PC-3 (cell line): ENCODE data around the gene PTPN5. TPM values are rescaled to one million over a fixed set of nuclear protein-coding genes. Genes with fewer than 3 reads are reported as not detected.

Experiments used
- ATAC-seq: fragments of 200-7000 bp; cut with Tn5 transposase; 2 replicates; pipeline ENCODE4 v1.9.1; 2020; ENCODE audit warnings: mild to moderate bottlenecking, moderate library complexity
- BruUV-seq: library from RNA; stranded (reverse); fragments of 400-500 nt; replicated peaks from 2 replicates; lab custom pipeline; 2021; lab: Mats Ljungman, UMichigan
- CTCF ChIA-PET: fragments of 300-600 bp; sonication (Branson Sonifier 250); formaldehyde crosslinking; loops from one replicate; lab custom pipeline; 2022; ENCODE audit warnings: antibody characterized with exemption; lab: Charles Lee
- POLR2A ChIA-PET: fragments of 300-600 bp; sonication (Branson Sonifier 250); formaldehyde crosslinking; loops from one replicate; lab custom pipeline; 2022; ENCODE audit warnings: antibody characterized with exemption; ENCODE audit not compliant: unreplicated experiment; lab: Charles Lee
- DNase-seq: peaks from one replicate; pipeline ENCODE4 v3.0.0-alpha.2; 2015
- H2AFZ ChIP-seq: fragments of 300-600 bp; sonication (generic); 2 replicates; pipeline ENCODE4 v1.6.0; 2016; ENCODE audit warnings: antibody characterized with exemption, low read length
- H3F3A ChIP-seq: fragments of 300-600 bp; sonication (generic); one replicate; pipeline ENCODE4 v1.6.0; 2017; ENCODE audit warnings: antibody characterized with exemption, low read length, control low read depth, mild to moderate bottlenecking; ENCODE audit not compliant: unreplicated experiment
- H3K27ac ChIP-seq: fragments of 300-600 bp; sonication (generic); 2 replicates; pipeline ENCODE4 v1.5.1; 2016; ENCODE audit warnings: mild to moderate bottlenecking, low read length
- H3K27me3 ChIP-seq: fragments of 300-600 bp; sonication (generic); 2 replicates; pipeline ENCODE4 v1.6.1; 2016; ENCODE audit warnings: low read length, mixed read lengths
- H3K36me3 ChIP-seq: fragments of 300-600 bp; sonication (generic); 2 replicates; pipeline ENCODE4 v1.6.1; 2016; ENCODE audit warnings: low read depth, mixed run types, low read length, mixed read lengths
- H3K4me1 ChIP-seq: fragments of 300-600 bp; sonication (generic); 2 replicates; pipeline ENCODE4 v1.5.1; 2016; ENCODE audit warnings: low read length; ENCODE audit not compliant: insufficient read depth
- H3K4me2 ChIP-seq: fragments of 300-600 bp; sonication (generic); 2 replicates; pipeline ENCODE4 v1.6.0; 2016; ENCODE audit warnings: low read length
- H3K4me3 ChIP-seq: fragments of 300-600 bp; sonication (generic); 2 replicates; pipeline ENCODE4 v1.5.1; 2016; ENCODE audit warnings: mild to moderate bottlenecking, low read length, mixed read lengths
- H3K79me2 ChIP-seq: fragments of 300-600 bp; sonication (generic); 2 replicates; pipeline ENCODE4 v1.6.1; 2017; ENCODE audit warnings: low read length, mixed read lengths
- H3K9ac ChIP-seq: fragments of 300-600 bp; sonication (generic); 2 replicates; pipeline ENCODE4 v1.6.0; 2016; ENCODE audit warnings: mild to moderate bottlenecking, low read length
- H3K9me2 ChIP-seq: fragments of 300-600 bp; sonication (generic); replicated peaks from 2 replicates; pipeline ENCODE4 v1.6.1; 2016; ENCODE audit warnings: mixed run types, low read length, mixed read lengths
- H3K9me3 ChIP-seq: fragments of 300-600 bp; sonication (generic); 2 replicates; pipeline ENCODE4 v1.6.1; 2016; ENCODE audit warnings: low read length, mixed read lengths
- H4K20me1 ChIP-seq: fragments of 300-600 bp; sonication (generic); 2 replicates; pipeline ENCODE4 v1.6.1; 2016; ENCODE audit warnings: low read length, mixed read lengths
- CTCF ChIP-seq: fragments of 300-600 bp; sonication (generic); conservative IDR thresholded peaks from 2 replicates; pipeline ENCODE4 v1.5.1; 2017; ENCODE audit warnings: antibody characterized with exemption, low read depth, mild to moderate bottlenecking, low read length
- EZH2 ChIP-seq: fragments of 300-600 bp; sonication (generic); IDR thresholded peaks from one replicate; pipeline ENCODE4 v1.6.1; 2017; ENCODE audit warnings: antibody characterized with exemption, mild to moderate bottlenecking, low read length; ENCODE audit not compliant: unreplicated experiment
- EZH2phosphoT487 ChIP-seq: fragments of 300-600 bp; sonication (generic); IDR thresholded peaks from 2 replicates; pipeline ENCODE4 v1.6.1; 2018; ENCODE audit warnings: mild to moderate bottlenecking, antibody characterized with exemption, low read length, borderline replicate concordance
- intact Hi-C: fragments of 100-400 bp; cut with micrococcal nuclease; formaldehyde crosslinking; loops from 2 replicates; pipeline ENCODE4 v1.9.0; 2023
- total RNA-seq: library from RNA; depleted of rRNA; stranded (reverse); fragments of >200 nt; gene quantifications from 2 replicates; pipeline ENCODE4 v1.2.3, GENCODE V29; 2014

The PTPN5 gene
- total RNA-seq, 1 experiment from 2014 or later, result 0.95 TPM

GRCh38 chr11:18754308-18754707 lies 37.3 kb downstream of the PTPN5 start:
- no peak overlapping the region for H3K4me2 ChIP-seq

DNA sequence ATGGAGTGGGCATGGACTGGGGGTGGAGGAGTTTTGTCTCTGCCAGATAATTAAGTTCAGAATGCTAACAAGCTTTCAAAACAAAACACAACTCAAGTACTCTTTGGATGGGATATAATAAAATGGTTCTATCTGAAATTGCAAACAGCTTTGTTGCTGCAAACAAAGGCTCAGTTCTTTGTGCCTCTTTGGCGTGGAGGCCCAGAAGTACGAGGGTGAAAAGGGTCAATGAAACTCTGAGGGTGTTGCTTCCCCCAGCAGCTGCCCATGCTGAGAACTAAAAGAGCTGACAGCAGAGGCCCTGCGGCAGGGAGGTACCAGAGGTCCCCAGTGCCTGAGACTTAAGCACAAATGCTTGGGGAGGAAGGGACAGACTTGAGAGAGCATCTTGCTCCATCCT lies 39.1 kb downstream of the PTPN5 start:
- no peak overlapping the region for H3K4me2 ChIP-seq
- H3F3A ChIP-seq, result no peaks in the 10 kb centered on the region
- no peak for ATAC-seq
- TF ChIP-seq CTCF (no peak), EZH2phosphoT487 (no peak)
- intact Hi-C loops, result no loop called here
- ChIA-PET POLR2A (no interaction called here), CTCF (no interaction called here)
- H3K36me3 ChIP-seq, result no peaks in the 10 kb centered on the region
- H3K9me3 ChIP-seq, result no peaks in the 10 kb centered on the region
- no peak overlapping the region for H3K4me3 ChIP-seq
- H3K9ac ChIP-seq, result no peak overlapping the region
- H3K9me2 ChIP-seq, result no peaks in the 10 kb centered on the region
- no TSS peak for BruUV-seq
- no peak for DNase-seq
- no peak overlapping the region for H3K27ac ChIP-seq
- peaks cover 16% of the 10 kb centered on the region for H3K4me1 ChIP-seq
- H3K27me3 ChIP-seq, result no peaks in the 10 kb centered on the region
- H3K79me2 ChIP-seq, result no peaks in the 10 kb centered on the region
- no peak overlapping the region for H2AFZ ChIP-seq
- H4K20me1 ChIP-seq, result no peaks in the 10 kb centered on the region

More at GRCh38 chr11:18754308-18754707, 37.3 kb downstream of the PTPN5 start:
- Histone ChIP-seq H3K9ac (no peak overlapping the region), H3K27ac (no peak overlapping the region), H3K4me1 (peaks cover 10% of the 10 kb centered on the region), H3K27me3 (no peaks in the 10 kb centered on the region), H3K9me3 (no peaks in the 10 kb centered on the region), H3K79me2 (no peaks in the 10 kb centered on the region), H4K20me1 (no peaks in the 10 kb centered on the region), H3K36me3 (no peaks in the 10 kb centered on the region), H3K9me2 (no peaks in the 10 kb centered on the region), H3F3A (no peaks in the 10 kb centered on the region), H3K4me3 (no peak overlapping the region), H2AFZ (no peak overlapping the region)
- no peak for TF ChIP-seq EZH2phosphoT487
- TF ChIP-seq CTCF, result no peak
- no peak for TF ChIP-seq EZH2
- BruUV-seq, result no TSS peak
- DNase-seq (no peak), ATAC-seq (no peak)
- intact Hi-C loops, result no loop called here
- ChIA-PET CTCF (no interaction called here), POLR2A (no interaction called here)

- Histone ChIP-seq H2AFZ (no peak overlapping the region), H3K36me3 (no peaks in the 10 kb centered on the region), H3K27me3 (no peaks in the 10 kb centered on the region), H3K27ac (no peak overlapping the region), H4K20me1 (no peaks in the 10 kb centered on the region), H3K9me2 (no peaks in the 10 kb centered on the region), H3K9me3 (no peaks in the 10 kb centered on the region), H3K79me2 (no peaks in the 10 kb centered on the region), H3K4me1 (peaks cover 16% of the 10 kb centered on the region), H3K9ac (no peak overlapping the region), H3F3A (no peaks in the 10 kb centered on the region), H3K4me2 (no peak overlapping the region), H3K4me3 (no peak overlapping the region)
- CTCF ChIA-PET, result no interaction called here
- intact Hi-C loops, result no loop called here
- DNase-seq (no peak), ATAC-seq (no peak)
- no TSS peak for BruUV-seq
- POLR2A ChIA-PET, result no interaction called here
- TF ChIP-seq EZH2 (no peak), EZH2phosphoT487 (no peak), CTCF (no peak)
These were observed 40.7 kb downstream of the PTPN5 start for GRCh38 chr11:18750944-18751343.
